ENCODE results near the gene CEL. TPM values are rescaled to one million over a fixed set of nuclear protein-coding genes. Genes with fewer than 3 reads are reported as not detected.
"Not testable (repeated sequence)": the region's sequence is repeated elsewhere in the genome, so short reads cannot be mapped to it uniquely, and the experiment has no call there.

Gene CEL
- total RNA-seq, 1 donor from 2014 or later, result 1.9 TPM

GRCh38 chr9:133090752-133091385, 29.1 kb downstream of the CEL start:
- Mint-ChIP-seq H3K4me1 (ENCODE audit: unreplicated experiment) (no peaks in the 10 kb centered on the region), H3K27ac (ENCODE audit: unreplicated experiment) (no peak overlapping the region), H3K9me3 (ENCODE audit: unreplicated experiment) (peaks cover 8% of the 10 kb centered on the region), H3K4me3 (ENCODE audit: unreplicated experiment) (no peak overlapping the region), H3K27me3 (ENCODE audit: unreplicated experiment) (no peaks in the 10 kb centered on the region), H3K36me3 (ENCODE audit: unreplicated experiment) (peaks cover 4% of the 10 kb centered on the region)
- no peak for TF ChIP-seq CTCF (IDR thresholded peaks at IDR 0.05)
- no peak for DNase-seq (ENCODE audit: extremely low spot score, unreplicated experiment)

GRCh38 chr9:133094351-133094750, 32.6 kb downstream of the CEL start:
- H3K27me3 Mint-ChIP-seq (ENCODE audit: unreplicated experiment); H3K4me3 Mint-ChIP-seq (ENCODE audit: unreplicated experiment); H3K27ac Mint-ChIP-seq (ENCODE audit: unreplicated experiment); DNase-seq (ENCODE audit: extremely low spot score, unreplicated experiment); H3K4me1 Mint-ChIP-seq (ENCODE audit: unreplicated experiment): not testable (repeated sequence)
- Mint-ChIP-seq H3K36me3 (ENCODE audit: unreplicated experiment) (peaks cover 35% of the 10 kb centered on the region), H3K9me3 (ENCODE audit: unreplicated experiment) (peaks cover 17% of the 10 kb centered on the region)

GRCh38 chr9:133094842-133095393, 33.1 kb downstream of the CEL start:
- no peak overlapping the region for H3K27ac Mint-ChIP-seq (ENCODE audit: unreplicated experiment)
- H3K9me3 Mint-ChIP-seq (ENCODE audit: unreplicated experiment), result peaks cover 17% of the 10 kb centered on the region
- H3K27me3 Mint-ChIP-seq (ENCODE audit: unreplicated experiment), result no peaks in the 10 kb centered on the region
- DNase-seq (ENCODE audit: extremely low spot score, unreplicated experiment), result no peak
- no peak for TF ChIP-seq CTCF (IDR thresholded peaks at IDR 0.05)
- peaks cover 35% of the 10 kb centered on the region for H3K36me3 Mint-ChIP-seq (ENCODE audit: unreplicated experiment)
- H3K4me1 Mint-ChIP-seq (ENCODE audit: unreplicated experiment), result no peaks in the 10 kb centered on the region
- no peak overlapping the region for H3K4me3 Mint-ChIP-seq (ENCODE audit: unreplicated experiment)

- Mint-ChIP-seq H3K9me3 (ENCODE audit: unreplicated experiment) (peaks cover 17% of the 10 kb centered on the region), H3K4me3 (ENCODE audit: unreplicated experiment) (no peak overlapping the region), H3K27ac (ENCODE audit: unreplicated experiment) (no peak overlapping the region), H3K36me3 (ENCODE audit: unreplicated experiment) (peaks cover 55% of the 10 kb centered on the region), H3K4me1 (ENCODE audit: unreplicated experiment) (peaks cover 2% of the 10 kb centered on the region), H3K27me3 (ENCODE audit: unreplicated experiment) (no peaks in the 10 kb centered on the region)
- TF ChIP-seq CTCF (IDR thresholded peaks at IDR 0.05), result no peak
- no peak for DNase-seq (ENCODE audit: extremely low spot score, unreplicated experiment)
These were observed 36.4 kb downstream of the CEL start for GRCh38 chr9:133098104-133098754.

- no peak for TF ChIP-seq CTCF (IDR thresholded peaks at IDR 0.05)
- H3K27ac Mint-ChIP-seq (ENCODE audit: unreplicated experiment), result no peak overlapping the region
- peaks cover 53% of the 10 kb centered on the region for H3K36me3 Mint-ChIP-seq (ENCODE audit: unreplicated experiment)
- H3K9me3 Mint-ChIP-seq (ENCODE audit: unreplicated experiment), result peaks cover 17% of the 10 kb centered on the region
- no peak for DNase-seq (ENCODE audit: extremely low spot score, unreplicated experiment)
- H3K4me3 Mint-ChIP-seq (ENCODE audit: unreplicated experiment), result no peak overlapping the region
- H3K4me1 Mint-ChIP-seq (ENCODE audit: unreplicated experiment), result peaks cover 2% of the 10 kb centered on the region
- H3K27me3 Mint-ChIP-seq (ENCODE audit: unreplicated experiment), result no peaks in the 10 kb centered on the region
These were observed 37.1 kb downstream of the CEL start for GRCh38 chr9:133098871-133099270.

Data from osteocyte (in vitro differentiated cells).